Ecto neural progenitor cell (in vitro differentiated cells): ENCODE measurements around the gene UCN3.

Experiments
- DNase-seq: peaks from one replicate; pipeline ENCODE4 v3.0.0-alpha.2; 2018; ENCODE audit warnings: low spot score

UCN3 gene, protein sequence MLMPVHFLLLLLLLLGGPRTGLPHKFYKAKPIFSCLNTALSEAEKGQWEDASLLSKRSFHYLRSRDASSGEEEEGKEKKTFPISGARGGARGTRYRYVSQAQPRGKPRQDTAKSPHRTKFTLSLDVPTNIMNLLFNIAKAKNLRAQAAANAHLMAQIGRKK

DNA sequence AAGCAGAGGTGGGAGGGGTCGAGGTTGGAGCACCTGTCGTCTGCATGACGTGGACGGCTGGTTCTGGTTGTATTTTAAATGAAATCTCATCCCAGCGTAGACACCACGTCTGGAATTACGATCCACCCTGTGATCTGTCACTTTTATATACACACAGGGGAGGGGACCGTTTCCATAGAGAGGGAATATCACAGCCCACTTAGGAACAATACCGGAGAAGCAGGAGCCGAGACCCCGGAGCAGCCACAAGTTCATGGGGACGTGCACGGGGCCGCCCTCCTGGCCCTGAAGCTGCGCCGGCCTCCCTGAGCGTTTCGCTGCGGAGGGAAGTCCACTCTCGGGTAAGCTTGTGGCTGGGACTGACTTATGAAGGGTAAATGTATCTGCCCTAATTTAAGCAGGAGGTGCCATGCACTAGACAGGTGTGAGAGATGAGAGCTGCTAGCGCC lies at the start of gene UCN3:
TSS of gene UCN3 (plus strand) at position 77 of the 449 bp plus-strand sequence. CDS start 8,755 bp downstream, outside the sequence.
- no peak for DNase-seq

DNA sequence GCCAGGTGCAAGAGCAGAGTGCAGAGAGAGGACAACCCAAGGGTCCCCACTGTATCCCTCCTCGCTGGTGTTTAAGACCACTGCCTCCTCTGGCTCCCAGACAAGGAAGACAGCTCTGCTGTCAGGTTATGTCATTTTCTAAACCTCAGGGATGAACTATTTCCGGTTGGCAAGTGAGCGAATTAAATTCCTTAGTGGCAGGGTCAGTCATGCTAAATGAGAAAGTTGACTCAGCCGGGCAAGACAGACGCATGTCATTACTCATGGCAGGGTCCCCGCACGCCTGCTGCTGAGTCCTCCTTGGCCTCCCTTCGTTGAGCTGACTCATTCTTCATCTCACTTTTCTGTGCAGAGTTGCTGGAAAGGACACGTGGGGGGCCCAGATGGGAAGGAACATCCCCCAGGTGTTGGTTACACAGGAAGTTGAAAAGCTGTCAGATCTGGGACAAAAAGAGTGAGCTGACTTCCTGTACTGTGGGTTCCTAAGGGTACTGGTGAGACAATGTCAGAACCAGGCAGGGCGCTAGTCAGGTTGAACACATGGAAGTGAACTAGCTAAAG lies 47.1 kb upstream of the UCN3 start:
- no peak for DNase-seq

DNA sequence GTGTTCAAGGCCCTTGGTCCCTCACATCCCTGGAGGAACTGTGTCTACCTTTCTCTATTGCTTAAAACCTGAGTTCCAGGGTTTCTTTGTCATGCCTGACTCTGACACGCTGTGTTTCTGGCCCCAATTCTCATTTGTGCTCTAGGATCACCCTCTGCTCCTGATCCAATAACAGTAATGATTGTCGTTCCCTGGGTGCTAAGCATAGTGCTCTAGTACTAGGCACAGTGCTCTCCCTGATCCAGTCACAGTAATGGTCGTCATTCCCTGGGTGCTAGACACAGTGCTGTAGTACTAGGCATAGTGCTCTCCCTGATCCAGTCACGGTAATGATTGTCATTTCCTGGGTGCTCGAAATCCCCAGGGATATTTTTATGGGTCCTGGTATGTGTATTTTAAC lies 46.6 kb upstream of the UCN3 start:
- DNase-seq: no peak

DNA sequence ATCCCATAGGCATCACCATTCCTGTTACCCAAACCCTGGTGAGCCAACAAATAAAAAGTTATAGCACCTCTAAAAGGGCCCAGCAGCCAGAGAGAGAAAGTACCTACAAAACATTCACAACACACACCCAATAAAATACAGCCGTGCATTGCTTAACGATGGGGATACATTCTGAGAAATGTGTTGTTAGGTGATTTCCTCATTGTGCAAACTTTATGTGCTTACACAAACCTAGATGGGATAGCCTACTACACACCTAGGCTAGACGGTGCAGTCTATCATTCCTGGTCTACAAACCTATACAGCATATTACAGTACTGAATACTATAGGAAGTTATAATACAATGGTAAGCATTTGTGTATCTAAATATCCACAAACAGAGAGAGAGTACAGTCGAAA lies 44.9 kb upstream of the UCN3 start:
- no peak for DNase-seq

DNA sequence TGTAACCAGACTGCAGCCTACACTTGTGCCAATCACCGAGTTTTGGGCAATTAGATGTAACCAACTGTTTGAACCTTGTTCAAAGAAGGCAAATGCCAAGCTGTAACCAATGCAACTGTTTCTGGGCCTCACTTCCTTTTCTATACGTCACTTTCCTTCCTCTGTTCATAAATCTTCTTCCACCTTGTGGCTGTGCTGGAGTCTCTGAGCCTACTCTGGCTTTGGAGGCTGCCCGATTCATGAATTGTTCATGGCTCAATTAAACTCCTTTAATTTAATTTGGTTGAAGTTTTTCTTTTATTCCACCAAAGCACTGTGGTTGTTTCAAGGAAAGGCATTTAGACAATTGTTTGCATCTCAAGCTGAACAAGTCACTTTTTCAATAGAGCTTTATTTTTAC lies 43.5 kb upstream of the UCN3 start:
- no peak for DNase-seq

DNA sequence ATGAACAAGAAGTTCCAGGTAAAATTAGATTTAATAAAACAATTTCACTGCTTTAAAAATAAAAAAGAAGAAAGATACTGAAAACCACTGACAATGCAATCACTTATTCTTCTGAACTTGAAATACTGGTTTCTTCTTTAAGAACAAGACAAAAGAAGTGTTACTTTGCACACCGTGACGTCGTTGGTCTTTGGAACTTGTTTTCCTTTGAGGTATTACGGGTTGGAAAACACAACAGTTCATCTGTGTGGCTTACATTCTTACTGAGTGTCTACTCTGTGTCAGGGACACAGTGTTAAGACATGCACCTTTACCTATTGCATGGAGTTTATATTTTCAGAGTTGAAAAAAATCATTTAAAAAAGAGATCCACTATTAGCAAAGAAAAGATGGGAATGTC lies 41.3 kb upstream of the UCN3 start:
- DNase-seq: no peak

DNA sequence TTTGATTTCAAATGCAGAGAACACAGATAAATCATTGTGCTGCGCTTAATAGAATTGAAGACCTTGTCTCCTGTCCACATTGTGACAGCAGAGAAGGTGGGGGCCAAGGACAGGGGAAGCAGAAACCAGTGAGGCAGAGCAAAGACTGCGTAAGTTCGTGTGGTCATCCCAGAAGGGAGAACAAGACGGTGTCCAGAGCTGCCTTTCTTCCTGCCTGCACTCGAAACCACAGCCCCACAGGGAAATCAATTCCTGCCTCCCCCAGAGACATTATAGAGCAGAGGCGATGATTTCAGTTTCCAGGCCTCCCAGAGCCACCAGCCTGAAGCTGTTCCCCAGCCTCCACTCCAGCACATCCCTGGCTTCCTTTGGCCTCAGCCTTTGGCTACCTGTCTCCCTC lies 39.7 kb upstream of the UCN3 start:
- DNase-seq: no peak

DNA sequence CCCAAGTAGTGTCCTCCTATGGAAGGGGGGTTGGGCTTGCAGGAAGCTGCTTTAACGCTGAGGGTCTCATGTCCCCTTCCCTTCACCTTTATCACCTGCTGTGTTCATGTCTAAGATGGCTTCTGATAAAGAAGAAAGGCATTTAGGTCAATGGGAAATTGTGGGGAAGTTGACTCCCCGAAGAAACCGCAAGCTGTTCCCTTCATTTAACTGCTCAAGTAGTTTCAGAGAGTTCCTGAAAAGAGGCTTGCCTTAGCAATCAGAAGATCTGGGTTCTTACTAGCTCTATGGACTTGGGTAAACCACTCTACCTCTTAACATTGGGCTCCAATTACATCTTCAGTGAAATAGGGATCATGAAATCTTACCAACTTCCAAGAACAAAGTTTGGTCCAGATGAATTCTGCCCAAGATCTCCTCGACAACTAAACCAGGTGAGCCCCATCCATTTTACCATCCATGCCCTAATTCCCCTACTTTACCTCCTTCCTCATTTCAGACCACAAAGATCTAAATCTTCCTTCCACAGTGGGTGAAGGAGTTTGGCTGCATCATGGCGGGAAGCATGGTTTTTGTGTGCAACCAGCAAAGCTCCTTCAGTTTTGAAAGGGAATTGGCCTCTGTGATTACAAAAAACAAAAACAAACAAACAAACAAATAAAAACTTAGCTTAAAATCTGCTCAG lies 30.4 kb upstream of the UCN3 start:
- DNase-seq: no peak

DNA sequence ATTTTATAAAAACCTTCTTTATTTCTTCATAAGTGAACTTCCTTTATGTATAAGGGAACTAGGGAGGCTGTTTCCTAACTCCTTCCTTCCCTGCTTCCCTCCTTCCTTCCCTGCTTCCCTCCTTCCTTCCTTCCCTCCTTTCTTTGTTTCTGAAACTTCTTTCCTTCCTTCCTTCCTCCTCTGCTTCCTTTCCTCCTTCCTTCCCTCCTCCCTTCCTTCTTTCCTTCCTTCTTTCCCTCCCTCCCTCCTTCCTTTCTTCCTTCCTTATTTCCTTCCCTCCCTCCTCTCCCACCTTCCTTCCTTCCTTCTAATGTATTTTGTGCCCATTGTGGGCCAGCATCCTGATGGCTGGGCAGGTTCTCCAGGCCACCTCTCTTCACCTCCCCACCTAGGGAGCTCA lies 26.8 kb upstream of the UCN3 start:
- DNase-seq: no peak

DNA sequence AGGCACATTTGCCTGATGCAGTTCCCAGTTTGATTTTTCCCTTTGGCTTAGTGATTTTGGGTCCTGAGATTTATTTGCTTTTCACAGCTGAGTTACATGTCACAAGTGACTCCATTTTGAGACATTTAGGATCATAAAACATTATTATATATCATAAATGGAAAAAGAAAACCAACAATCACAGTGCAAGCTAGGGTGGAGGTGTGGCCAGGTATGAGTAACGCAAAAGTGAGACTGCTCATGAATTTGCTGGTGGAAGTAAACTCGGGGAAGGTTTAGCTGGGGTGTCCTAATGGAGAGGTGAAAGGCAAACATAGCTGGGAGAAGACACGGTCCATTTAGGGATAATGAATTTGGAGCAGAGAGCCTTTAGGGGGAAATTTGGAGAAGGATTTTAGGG lies 21.7 kb upstream of the UCN3 start:
- DNase-seq: no peak

DNA sequence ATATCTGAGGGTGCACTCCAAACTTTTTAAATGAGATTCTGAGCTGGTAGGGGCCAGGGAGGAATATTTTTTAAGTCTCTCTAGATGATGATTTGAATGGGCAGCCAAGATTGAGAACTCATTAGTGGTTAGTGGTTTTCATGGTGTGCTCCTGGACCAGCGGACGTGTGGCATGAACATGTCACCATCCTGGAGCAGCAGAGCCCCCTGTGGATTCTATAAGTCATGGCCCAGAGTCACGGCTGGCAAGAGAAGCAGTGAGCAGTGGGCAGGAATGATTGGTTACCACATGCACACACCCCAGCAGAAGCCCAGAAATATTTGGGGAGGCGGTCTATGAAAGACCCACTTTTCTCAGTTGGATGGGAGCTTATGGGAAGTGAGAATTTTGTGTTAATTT lies 21.2 kb upstream of the UCN3 start:
- DNase-seq: no peak

DNA sequence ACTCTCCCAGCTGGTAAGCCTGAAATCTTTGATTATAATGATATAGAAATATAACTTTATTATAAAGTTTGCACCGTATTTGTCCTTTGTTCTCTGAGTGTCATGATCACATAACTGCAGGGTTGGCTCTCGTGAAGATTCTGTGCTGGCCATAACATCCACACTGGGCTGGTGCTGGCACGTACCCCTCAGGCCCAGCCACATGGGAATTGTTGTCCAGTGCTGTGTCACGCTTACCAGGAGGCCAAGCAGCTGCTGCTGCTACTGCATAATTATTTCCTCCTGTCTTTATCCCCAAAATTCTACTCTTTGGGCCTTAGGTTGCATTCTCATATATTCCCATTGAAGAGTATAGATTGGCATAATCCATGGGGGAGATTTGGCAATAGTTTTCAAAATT lies 20.8 kb upstream of the UCN3 start:
- no peak for DNase-seq

DNA sequence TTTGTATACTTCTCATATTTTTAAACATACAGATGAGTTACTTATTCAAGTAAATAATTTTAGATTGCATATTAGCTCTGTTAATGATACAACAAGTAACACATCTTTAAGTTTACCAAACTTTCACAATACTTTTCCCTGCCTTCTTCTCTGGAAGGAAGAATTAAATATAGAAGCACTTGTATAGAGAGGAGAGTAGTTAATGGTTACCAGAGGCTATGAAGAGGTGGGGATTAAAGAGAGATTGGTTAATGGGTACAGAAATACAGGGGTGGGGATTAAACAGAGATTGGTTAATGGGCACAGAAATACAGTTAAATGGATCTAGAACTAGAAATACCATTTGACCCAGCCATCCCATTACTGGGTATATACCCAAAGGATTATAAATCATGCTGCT lies 20.0 kb upstream of the UCN3 start:
- DNase-seq: no peak

DNA sequence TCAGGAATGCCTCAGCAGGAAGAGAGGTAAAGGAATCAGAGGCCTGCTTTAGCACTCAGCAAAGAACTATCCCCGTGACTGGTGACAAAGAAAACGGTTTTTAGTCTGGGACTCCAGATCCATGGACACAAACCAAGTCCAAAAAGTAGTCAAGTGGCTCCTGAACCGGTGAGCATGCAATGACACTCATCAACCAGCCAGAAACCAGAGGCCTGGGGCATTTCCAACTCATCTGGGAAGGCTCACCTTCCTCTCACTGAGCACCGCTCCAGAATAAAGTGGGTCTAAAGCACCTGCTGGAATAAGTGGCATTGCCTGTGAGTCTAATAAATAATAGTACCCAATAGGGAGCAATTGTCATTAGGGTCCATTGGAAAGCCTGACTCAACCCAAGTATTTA lies 17.9 kb upstream of the UCN3 start:
- no peak for DNase-seq

DNA sequence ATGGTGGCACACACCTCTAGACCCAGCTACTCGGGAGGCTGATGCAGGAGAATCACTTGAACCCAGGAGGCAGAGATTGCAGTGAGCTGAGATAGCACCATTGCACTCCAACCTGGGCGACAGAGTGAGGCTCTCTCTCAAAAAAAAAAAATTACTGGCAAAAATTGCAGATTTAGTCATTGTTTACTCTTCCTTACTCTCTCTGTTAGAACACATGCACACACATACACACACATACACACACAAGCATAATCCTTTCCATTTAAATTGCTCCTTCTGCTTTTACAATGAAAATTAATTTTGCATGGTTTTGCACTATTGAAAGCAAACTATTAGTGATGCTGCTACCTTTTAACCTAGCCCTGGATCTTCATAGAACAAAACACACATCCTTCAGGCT lies 15.4 kb upstream of the UCN3 start:
- DNase-seq: no peak

DNA sequence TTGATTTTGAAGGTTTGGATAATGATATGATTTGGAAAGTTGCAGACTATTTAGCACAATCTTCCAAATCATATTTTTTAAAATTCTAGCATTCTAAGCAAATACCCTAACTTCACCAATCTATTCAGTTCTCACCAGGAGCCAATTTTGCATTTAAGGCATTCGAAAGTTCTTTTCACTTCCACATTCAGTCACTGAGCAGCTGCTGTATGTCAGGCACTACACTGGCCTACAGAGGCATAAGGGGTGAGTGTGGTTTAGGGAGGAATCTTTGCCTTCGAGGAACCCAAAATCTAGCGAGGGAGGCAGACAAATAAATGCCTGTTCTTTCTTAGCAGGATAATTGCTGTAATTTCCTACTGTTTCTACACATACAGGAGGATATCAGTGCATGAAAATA lies 10.7 kb upstream of the UCN3 start:
- DNase-seq: no peak

DNA sequence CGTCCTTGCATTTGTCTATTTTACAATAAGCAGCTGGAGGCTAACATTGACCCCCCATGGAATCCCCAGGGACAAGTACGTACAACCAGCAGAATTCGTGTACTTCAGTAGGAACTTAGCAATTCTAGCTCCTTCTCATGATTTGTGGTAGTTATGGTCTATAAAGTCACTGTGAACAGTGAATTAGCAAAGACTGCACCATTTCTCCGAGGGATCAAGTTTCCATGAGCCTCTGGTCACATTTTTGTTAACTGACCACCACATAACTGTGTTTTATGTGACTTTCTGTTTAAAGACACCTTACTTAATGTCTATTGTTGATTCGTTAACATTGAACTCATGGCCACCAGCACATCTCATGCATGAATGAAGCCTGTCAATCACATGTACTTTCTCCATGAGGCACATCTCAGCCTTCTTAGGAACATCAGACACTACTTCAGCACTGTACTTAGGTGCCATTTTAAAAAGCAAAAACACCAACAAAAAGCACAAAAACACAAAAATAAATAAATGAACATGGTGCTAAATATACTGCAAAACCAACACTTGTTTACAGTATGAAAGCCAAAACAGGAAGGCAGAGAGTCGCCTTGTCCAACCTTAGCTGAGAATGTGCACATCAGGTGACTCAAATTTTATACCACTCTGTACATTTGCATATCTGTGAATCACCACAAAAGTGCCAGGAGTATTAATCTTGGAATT lies 9.0 kb upstream of the UCN3 start:
- DNase-seq: no peak

DNA sequence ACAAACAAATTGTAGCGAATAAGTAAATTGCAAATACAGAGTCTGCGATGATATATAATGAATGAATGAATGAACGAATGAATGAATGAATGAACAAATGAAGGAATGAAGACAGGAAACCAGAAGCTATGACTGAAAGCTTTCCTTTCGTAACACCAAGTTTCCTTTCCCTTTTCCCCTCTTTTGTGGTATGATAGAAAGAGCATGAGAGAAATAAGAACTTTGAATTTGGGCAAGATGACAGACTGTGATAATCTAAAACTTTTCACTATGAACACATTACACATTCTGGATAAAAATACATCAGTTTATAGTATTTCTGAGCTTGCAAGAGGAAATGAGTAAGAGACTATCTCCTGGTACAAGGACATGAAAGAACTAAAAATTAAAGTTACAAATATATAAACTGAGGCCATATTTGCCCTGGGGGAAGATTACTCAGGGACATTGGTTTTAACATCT lies 8.4 kb upstream of the UCN3 start:
- DNase-seq: no peak

DNA sequence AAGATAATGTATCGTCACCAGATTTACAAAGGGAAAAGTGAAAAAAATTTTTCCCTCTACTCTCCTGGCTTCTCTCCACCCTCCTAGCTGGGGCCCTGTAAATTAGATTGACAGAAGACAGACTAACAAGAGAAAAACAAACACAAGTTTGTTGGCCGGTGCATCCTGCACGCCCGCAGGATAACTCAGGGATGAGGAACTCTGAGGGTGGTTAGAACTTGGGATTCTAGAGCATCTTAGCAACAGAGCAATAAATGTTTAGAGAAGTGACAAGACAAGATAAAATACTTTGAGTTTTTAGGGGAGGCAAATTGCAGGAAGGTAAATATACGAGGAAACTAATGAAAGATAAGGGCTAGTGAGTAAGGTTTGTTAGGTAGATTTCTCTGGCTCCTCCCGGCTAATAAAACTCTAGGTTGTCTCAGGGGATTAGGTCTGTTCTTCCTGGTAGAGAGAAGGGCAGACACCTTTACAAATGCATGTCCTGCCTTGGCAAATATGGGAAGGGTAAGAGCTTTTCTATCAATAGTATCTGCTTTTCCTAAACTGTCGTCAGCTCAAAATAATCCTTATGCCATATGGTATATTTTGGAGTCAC lies 4.3 kb upstream of the UCN3 start:
- DNase-seq: no peak

DNA sequence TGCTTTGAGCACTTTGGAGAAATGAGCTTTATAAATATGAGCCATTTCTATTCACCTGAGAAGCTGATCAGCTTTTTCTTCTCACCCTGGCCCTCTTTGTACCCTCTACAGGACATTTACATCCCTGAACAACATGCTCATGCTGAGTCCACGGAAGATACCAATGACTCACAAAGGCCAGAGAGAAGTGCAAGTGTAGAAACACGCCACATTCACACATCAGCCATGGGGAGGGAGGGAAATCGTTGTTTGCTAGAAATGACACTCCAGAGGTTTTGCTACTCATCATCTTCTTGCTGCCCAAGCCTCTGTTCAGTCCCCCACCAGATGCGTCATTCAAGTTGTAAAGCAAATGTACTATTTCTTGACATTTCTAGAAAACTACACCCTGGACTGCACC lies 2.8 kb upstream of the UCN3 start:
- no peak for DNase-seq

DNA sequence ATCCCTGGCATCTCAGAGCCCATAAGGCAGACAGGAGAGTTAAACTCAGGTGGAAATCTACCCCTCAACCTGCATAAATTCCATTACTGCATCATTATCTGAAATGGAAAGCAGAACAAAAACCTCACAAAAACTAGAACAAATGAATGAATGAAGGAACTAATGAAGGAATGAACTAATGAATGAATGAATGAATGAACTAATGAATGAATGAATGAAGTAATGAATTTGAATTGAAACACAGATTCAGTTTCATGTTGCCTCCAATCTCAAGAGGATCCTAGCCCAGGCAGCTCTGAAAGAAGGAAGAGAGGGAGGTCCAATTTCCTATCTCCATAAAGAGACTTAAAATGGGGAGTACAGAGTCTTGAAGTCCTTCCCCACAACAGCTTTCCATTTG lies 1.9 kb upstream of the UCN3 start:
- no peak for DNase-seq

DNA sequence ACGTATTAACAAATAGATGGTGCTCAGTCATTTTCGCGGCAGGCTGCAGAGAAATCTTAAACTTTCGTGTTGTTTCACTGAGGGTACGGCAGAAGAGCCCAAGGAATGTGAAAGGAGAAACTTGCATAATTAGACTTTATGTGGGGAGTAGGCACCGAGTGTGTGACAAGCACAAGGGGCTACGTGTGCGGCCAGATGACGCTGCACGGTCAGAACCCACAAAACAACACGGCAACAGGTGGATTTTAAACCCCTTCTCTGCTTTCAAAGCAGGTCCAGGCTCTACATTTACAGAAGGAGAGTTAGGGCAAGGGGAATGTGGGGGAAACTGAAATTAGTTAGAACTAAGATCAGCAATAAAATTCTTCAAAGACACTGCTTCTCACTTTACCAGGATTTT lies 392 bp upstream of the UCN3 start:
- no peak for DNase-seq

DNA sequence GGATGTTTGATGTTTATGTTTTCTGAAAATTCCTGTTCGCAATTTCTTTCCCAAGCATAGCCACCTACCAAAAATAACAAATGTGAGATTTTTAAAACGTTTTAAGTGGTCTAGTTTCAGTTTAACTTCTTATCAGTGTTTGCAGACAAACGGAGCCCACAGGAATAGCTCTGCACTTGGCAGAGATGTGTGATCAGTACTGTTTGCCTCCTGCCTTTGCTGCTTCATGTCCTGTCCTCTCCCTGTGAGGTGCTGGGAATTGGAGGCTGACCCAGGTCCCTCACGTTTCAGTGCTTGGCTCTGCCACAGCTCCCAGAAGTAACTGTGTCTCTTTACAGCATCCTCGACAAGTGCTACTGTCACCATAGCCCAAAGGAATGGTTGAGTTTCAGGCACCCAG lies 1.2 kb downstream of the UCN3 start:
- DNase-seq: no peak
